Lower leg skin (tissue), 3 donors: ENCODE results near the gene BCAT1.

ENCODE experiments used
- CTCF ChIP-seq, 3 donors: fragments of 450-650 bp; IDR thresholded peaks; one replicate each; pipeline ENCODE4 v1.5.1; 2016; ENCODE audit warnings: antibody characterized with exemption in 3 of 3, mild to moderate bottlenecking in 3 of 3, moderate library complexity in 2 of 3
- POLR2A ChIP-seq, 2 donors: fragments of 450-650 bp; IDR thresholded peaks; one replicate each; pipeline ENCODE4 v1.6.1; 2016 to 2017; ENCODE audit warnings: antibody characterized with exemption in 2 of 2, mild to moderate bottlenecking in 1 of 2, moderate library complexity in 1 of 2

DNA sequence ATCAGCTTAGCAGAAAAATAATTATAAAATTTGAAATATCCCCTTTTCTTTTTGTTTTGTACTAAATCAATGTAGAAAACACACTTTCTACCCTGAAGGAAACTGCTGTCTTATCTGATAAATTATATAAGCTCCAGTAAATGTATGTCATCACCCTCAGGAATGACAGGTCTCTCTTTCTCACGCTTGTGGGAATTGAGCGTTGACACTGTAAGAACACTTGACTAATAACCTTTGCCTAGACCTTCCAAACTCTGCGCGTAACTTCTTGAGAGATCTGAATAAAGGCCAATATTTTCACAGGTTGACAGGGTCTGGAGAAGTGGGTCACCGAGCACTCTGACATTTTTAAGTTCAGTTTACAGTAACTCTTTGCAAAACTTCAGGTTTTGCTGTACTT, 138.5 kb downstream of the BCAT1 start:
- TF ChIP-seq CTCF (IDR thresholded peaks at IDR 0.05) (no peak), POLR2A (IDR thresholded peaks at IDR 0.05) (no peak)
